Neuronal stem cell (in vitro differentiated cells): Measurements from ENCODE around the gene ANO1.
A peak's percentile ranks its signal among the peaks of the same experiment; 100 is the strongest.

ENCODE experiments used
- DNase-seq: peaks from one replicate; pipeline ENCODE4 v3.0.0-alpha.2; 2013; ENCODE audit warnings: low spot score
- H2AFZ ChIP-seq: one replicate; pipeline ENCODE4 v1.6.1; 2013; ENCODE audit warnings: mild to moderate bottlenecking, low read length, inconsistent platforms
- H2AK5ac ChIP-seq: 2 replicates; pipeline ENCODE4 v1.6.1; 2013; ENCODE audit warnings: low read depth, mild to moderate bottlenecking, inconsistent platforms, low read length, moderate library complexity, mixed read lengths
- H2BK120ac ChIP-seq: 2 replicates; pipeline ENCODE4 v1.6.1; 2013; ENCODE audit warnings: low read depth, mild to moderate bottlenecking, inconsistent platforms, low read length, moderate library complexity, mixed read lengths
- H2BK12ac ChIP-seq: one replicate; pipeline ENCODE4 v1.6.1; 2013; ENCODE audit warnings: low read length, inconsistent platforms
- H2BK15ac ChIP-seq: 2 replicates; pipeline ENCODE4 v1.6.1; 2013; ENCODE audit warnings: mild to moderate bottlenecking, low read length, inconsistent platforms, mixed read lengths
- H2BK5ac ChIP-seq: one replicate; pipeline ENCODE4 v1.6.1; 2013; ENCODE audit warnings: inconsistent platforms, mild to moderate bottlenecking, low read length, moderate library complexity
- H3K14ac ChIP-seq: one replicate; pipeline ENCODE4 v1.6.1; 2013; ENCODE audit warnings: low read length, inconsistent platforms
- H3K18ac ChIP-seq: 2 replicates; pipeline ENCODE4 v1.6.1; 2013; ENCODE audit warnings: low read length, inconsistent platforms
- H3K23ac ChIP-seq: 2 replicates; pipeline ENCODE4 v1.6.1; 2013; ENCODE audit warnings: low read depth, mild to moderate bottlenecking, mixed read lengths, low read length, inconsistent platforms; ENCODE audit not compliant: poor library complexity
- H3K27ac ChIP-seq: replicated peaks from 3 replicates; pipeline ENCODE4 v1.5.1; 2013; ENCODE audit warnings: low read length, inconsistent platforms
- H3K27me3 ChIP-seq, 3 experiments: 2 replicates each; pipeline ENCODE4 v1.6.1; 2013; ENCODE audit warnings: low read length in 3 of 3, mild to moderate bottlenecking in 2 of 3, inconsistent platforms in 1 of 3, low read depth in 1 of 3, mixed read lengths in 1 of 3, moderate library complexity in 1 of 3; ENCODE audit not compliant: control insufficient read depth in 3 of 3, insufficient read depth in 3 of 3
- H3K36me3 ChIP-seq, 2 donors: replicated peaks in 1 of 2; 2 replicates each; pipeline ENCODE4 v1.6.1; 2013; ENCODE audit warnings: low read length in 2 of 2; ENCODE audit not compliant: control insufficient read depth in 2 of 2, insufficient read depth in 2 of 2
- H3K4ac ChIP-seq: 2 replicates; pipeline ENCODE4 v1.6.1; 2013; ENCODE audit warnings: inconsistent platforms, mild to moderate bottlenecking, low read length, moderate library complexity
- H3K4me1 ChIP-seq, 2 donors: 1 replicate in 1 of 2; 2 replicates in 1 of 2; pipeline ENCODE4 v1.6.1; 2013; ENCODE audit warnings: low read length in 2 of 2, low read depth in 1 of 2; ENCODE audit not compliant: control insufficient read depth in 2 of 2, insufficient read depth in 1 of 2
- H3K4me2 ChIP-seq: one replicate; pipeline ENCODE4 v1.6.1; 2013; ENCODE audit warnings: mild to moderate bottlenecking, low read length, inconsistent platforms; ENCODE audit not compliant: insufficient read depth, poor library complexity, severe bottlenecking
- H3K4me3 ChIP-seq, 2 donors: 2 replicates each; pipeline ENCODE4 v1.5.1; 2013; ENCODE audit warnings: low read length in 2 of 2, mild to moderate bottlenecking in 2 of 2, inconsistent platforms in 1 of 2, moderate library complexity in 1 of 2
- H3K79me1 ChIP-seq: one replicate; pipeline ENCODE4 v1.6.1; 2013; ENCODE audit warnings: low read depth, mild to moderate bottlenecking, inconsistent platforms, low read length, moderate library complexity
- H3K9ac ChIP-seq: one replicate; pipeline ENCODE4 v1.6.1; 2013; ENCODE audit warnings: mild to moderate bottlenecking, low read depth, low read length, inconsistent platforms; ENCODE audit not compliant: poor library complexity
- H3K9me3 ChIP-seq, 2 donors: replicated peaks in 1 of 2; 2 replicates each; pipeline versions ENCODE3 to v1.6.1; 2013; ENCODE audit warnings: low read length in 2 of 2, mild to moderate bottlenecking in 2 of 2, inconsistent platforms in 1 of 2, low read depth in 1 of 2, mixed read lengths in 1 of 2, moderate library complexity in 1 of 2; ENCODE audit not compliant: control insufficient read depth in 2 of 2, insufficient read depth in 1 of 2
- H4K8ac ChIP-seq: one replicate; pipeline ENCODE4 v1.6.1; 2013; ENCODE audit warnings: low read depth, mild to moderate bottlenecking, inconsistent platforms, low read length, moderate library complexity
- H4K91ac ChIP-seq: one replicate; pipeline ENCODE4 v1.6.1; 2013; ENCODE audit warnings: low read length, low read depth, mild to moderate bottlenecking, inconsistent platforms; ENCODE audit not compliant: poor library complexity
- WGBS, 2 donors: extraction: QIAGEN DNeasy Blood & Tissue Kit; methylation state at CpG; one replicate each; pipeline ENCODE4 v1.1.7; 2013; ENCODE audit warnings: missing lambda C conversion rate in 2 of 2, mixed read lengths in 1 of 2; ENCODE audit not compliant: insufficient read length in 2 of 2, insufficient replicate concordance in 1 of 2; ENCODE audit errors: extremely low coverage in 2 of 2; 5-methylcytosine and 5-hydroxymethylcytosine counted together

ANO1 gene

DNA sequence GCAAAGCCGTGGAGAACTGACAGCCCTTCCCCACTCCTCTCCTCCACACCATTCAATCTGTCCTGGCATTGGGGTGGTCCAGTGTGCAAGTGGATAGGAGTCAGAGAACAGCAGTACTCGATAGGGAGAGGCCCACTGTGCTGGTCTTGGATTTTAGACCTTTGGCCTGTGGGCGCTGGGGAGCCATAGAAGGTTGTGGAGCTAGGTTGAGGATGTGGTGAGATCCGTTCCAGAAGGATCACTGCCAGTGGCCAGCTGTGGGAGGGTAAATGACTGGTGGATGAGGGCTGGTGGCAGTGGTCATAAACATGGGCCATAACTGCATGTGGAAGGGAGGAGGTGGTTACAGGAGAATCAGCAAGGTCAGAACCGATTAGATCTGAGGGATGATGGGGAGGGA is 28.6 kb downstream of the ANO1 start:
- Histone ChIP-seq H3K4ac (no peak overlapping the region), H2AK5ac (peak overlapping the region; percentile 29), H3K14ac (no peak overlapping the region), H2BK12ac (no peak overlapping the region), H3K23ac (no peak overlapping the region), H2BK5ac (no peak overlapping the region), H2AFZ (no peak overlapping the region), H3K27me3 (peaks cover 0 to 21% (median 0%) of the 10 kb centered on the region in 3 experiments), H2BK15ac (no peak overlapping the region), H3K27ac (no peak overlapping the region), H2BK120ac (no peak overlapping the region), H3K18ac (no peak overlapping the region), H3K9ac (no peak overlapping the region), H3K4me2 (no peak overlapping the region), H3K36me3 (no peaks in the 10 kb centered on the region), H3K4me1 (peaks cover 3 to 37% of the 10 kb centered on the region in 2 donors), H3K4me3 (no peak overlapping the region), H4K8ac (no peak overlapping the region), H3K9me3 (peaks cover 0 to 2% of the 10 kb centered on the region in 2 donors), H4K91ac (no peak overlapping the region), H3K79me1 (no peaks in the 10 kb centered on the region)
- no CpG with 5 or more reads among the region's 5 CpGs for whole genome bisulfite sequencing, 2 donors
- DNase-seq: no peak

DNA sequence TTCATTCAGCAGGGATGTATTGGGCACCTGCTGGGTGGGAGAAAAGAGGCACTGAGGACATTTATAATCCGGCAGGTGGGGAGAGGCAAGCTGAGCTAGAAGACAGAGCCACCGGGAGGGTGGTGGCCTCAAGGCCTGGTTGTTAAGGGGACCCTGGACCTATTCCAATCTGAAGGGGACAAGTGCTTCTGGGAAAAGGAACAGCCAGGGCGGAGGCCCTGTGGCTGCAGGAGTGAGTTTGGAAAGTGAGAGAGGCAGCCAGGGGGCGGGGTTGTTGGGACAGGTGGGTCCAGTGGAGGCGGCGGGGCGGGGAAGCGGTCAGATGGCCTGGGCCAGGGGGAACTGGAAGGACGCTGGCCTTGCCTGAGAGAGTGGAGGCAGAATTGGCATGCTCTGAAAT is 29.1 kb downstream of the ANO1 start:
- no peak overlapping the region for H3K9ac ChIP-seq
- no peak overlapping the region for H2AK5ac ChIP-seq
- H3K14ac ChIP-seq: no peak overlapping the region
- no peak overlapping the region for H3K18ac ChIP-seq
- no peak overlapping the region for H2BK12ac ChIP-seq
- H3K4me2 ChIP-seq: no peak overlapping the region
- H2BK5ac ChIP-seq: no peak overlapping the region
- H3K27me3 ChIP-seq: peaks cover 0 to 21% (median 0%) of the 10 kb centered on the region in 3 experiments
- H2AFZ ChIP-seq: no peak overlapping the region
- H3K9me3 ChIP-seq: peaks cover 0 to 2% of the 10 kb centered on the region in 2 donors
- peaks cover 7 to 37% of the 10 kb centered on the region in 2 donors for H3K4me1 ChIP-seq
- H3K23ac ChIP-seq: no peak overlapping the region
- no peak overlapping the region for H3K4me3 ChIP-seq
- H3K4ac ChIP-seq: no peak overlapping the region
- no CpG with 5 or more reads among the region's 9 CpGs for WGBS, 2 donors
- H2BK120ac ChIP-seq: no peak overlapping the region
- H2BK15ac ChIP-seq: no peak overlapping the region
- H4K91ac ChIP-seq: no peak overlapping the region
- no peak overlapping the region for H4K8ac ChIP-seq
- no peak overlapping the region for H3K27ac ChIP-seq
- no peak for DNase-seq
- H3K36me3 ChIP-seq: no peaks in the 10 kb centered on the region
- H3K79me1 ChIP-seq: no peaks in the 10 kb centered on the region

DNA sequence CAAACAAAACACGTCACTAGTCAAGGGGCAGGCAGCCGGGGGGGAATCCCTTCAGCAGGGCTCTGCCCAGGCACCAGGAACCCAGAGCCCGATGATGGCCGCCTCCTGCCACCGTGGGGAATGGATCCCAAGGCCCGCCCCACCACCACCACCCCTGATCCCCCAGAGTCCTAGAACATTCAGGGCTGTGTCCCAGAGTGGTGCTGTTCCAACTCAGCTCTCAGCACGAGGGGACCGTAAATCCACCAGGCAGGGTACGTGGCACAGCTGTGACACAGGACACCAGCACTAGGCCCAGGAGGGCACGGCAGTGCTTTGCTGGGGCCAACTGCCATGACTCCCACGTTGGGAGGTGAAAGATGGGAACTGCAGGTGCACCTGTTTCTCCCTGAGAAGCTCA is 29.6 kb downstream of the ANO1 start:
- no peak for DNase-seq
- no peak overlapping the region for H2AFZ ChIP-seq
- H3K4me1 ChIP-seq: peaks cover 7 to 37% of the 10 kb centered on the region in 2 donors
- no peak overlapping the region for H3K27ac ChIP-seq
- no peak overlapping the region for H2BK120ac ChIP-seq
- H4K8ac ChIP-seq: no peak overlapping the region
- no peak overlapping the region for H4K91ac ChIP-seq
- H2AK5ac ChIP-seq: peak overlapping the region; percentile 59
- WGBS, 2 donors: no CpG with 5 or more reads among the region's 11 CpGs
- no peak overlapping the region for H3K23ac ChIP-seq
- no peak overlapping the region for H3K4ac ChIP-seq
- H3K9me3 ChIP-seq: peaks cover 0 to 2% of the 10 kb centered on the region in 2 donors
- H3K36me3 ChIP-seq: no peaks in the 10 kb centered on the region
- peak overlapping the region in 1 of 2 donors; percentile 52 for H3K4me3 ChIP-seq
- peak overlapping the region; percentile 67 for H3K9ac ChIP-seq
- H3K14ac ChIP-seq: peak overlapping the region; percentile 95
- H3K79me1 ChIP-seq: no peaks in the 10 kb centered on the region
- no peak overlapping the region for H2BK12ac ChIP-seq
- no peak overlapping the region for H2BK5ac ChIP-seq
- H3K18ac ChIP-seq: peak overlapping the region; percentile 63
- no peak overlapping the region for H2BK15ac ChIP-seq
- H3K4me2 ChIP-seq: no peak overlapping the region
- peaks cover 0 to 21% (median 0%) of the 10 kb centered on the region in 3 experiments for H3K27me3 ChIP-seq

DNA sequence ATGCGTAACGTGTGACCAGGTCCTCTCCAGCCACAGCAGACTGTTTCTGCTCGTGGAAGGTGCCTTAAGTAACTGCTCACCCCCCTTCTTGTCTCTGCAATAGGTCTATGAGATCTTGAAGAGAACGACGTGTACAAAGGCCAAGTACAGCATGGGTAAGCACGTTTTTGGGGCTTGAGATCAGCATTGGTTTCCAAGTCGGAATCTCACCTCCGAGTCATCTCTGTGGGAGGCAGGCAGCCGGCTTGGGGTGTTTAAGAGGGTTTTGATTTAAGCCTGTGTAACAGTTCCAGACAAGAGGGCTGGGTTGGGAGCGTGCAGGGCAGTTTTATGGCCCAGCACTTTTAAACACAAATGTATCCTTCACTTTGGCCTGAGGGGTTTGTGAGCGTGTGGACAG is 30.1 kb downstream of the ANO1 start:
- no peaks in the 10 kb centered on the region for H3K79me1 ChIP-seq
- H3K4me3 ChIP-seq: no peak overlapping the region
- no peak overlapping the region for H3K23ac ChIP-seq
- no peak overlapping the region for H2AK5ac ChIP-seq
- DNase-seq: no peak
- H3K4me2 ChIP-seq: no peak overlapping the region
- peak overlapping the region; percentile 63 for H3K18ac ChIP-seq
- H4K91ac ChIP-seq: no peak overlapping the region
- no peak overlapping the region for H4K8ac ChIP-seq
- H3K27ac ChIP-seq: no peak overlapping the region
- H3K36me3 ChIP-seq: no peaks in the 10 kb centered on the region
- WGBS, 2 donors: no CpG with 5 or more reads among the region's 11 CpGs
- H3K9me3 ChIP-seq: peaks cover 0 to 2% of the 10 kb centered on the region in 2 donors
- no peak overlapping the region for H2BK15ac ChIP-seq
- H2AFZ ChIP-seq: no peak overlapping the region
- no peak overlapping the region for H2BK5ac ChIP-seq
- H3K4ac ChIP-seq: no peak overlapping the region
- H3K4me1 ChIP-seq: peaks cover 7 to 37% of the 10 kb centered on the region in 2 donors
- no peak overlapping the region for H2BK120ac ChIP-seq
- H3K27me3 ChIP-seq: peaks cover 0 to 21% (median 0%) of the 10 kb centered on the region in 3 experiments
- no peak overlapping the region for H3K14ac ChIP-seq
- H3K9ac ChIP-seq: no peak overlapping the region
- H2BK12ac ChIP-seq: no peak overlapping the region
